Glomerular endothelial cell (primary cell): Measurements from ENCODE around the gene WFDC10B. TPM values are rescaled to one million over a fixed set of nuclear protein-coding genes. Genes with fewer than 3 reads are reported as not detected.
"Not testable (repeated sequence)": the region's sequence is repeated elsewhere in the genome, so short reads cannot be mapped to it uniquely, and the experiment has no call there.

Experiments used
- DNase-seq: peaks from one replicate; pipeline ENCODE4 v3.0.0-alpha.2; 2011; ENCODE audit warnings: low read depth, low spot score; ENCODE audit errors: extremely low read depth
- total RNA-seq: library from RNA; depleted of rRNA; stranded (reverse); fragments of >200 nt; gene quantifications from 2 replicates; pipeline ENCODE4 v1.2.3, GENCODE V29; 2015

The WFDC10B gene
- total RNA-seq, 1 donor from 2014 or later = not detected

GRCh38 chr20:45649312-45649863, 55.4 kb downstream of the WFDC10B start:
- no peak for DNase-seq

GRCh38 chr20:45647441-45648050, 57.3 kb downstream of the WFDC10B start:
- no peak for DNase-seq

GRCh38 chr20:45646875-45647274, 57.9 kb downstream of the WFDC10B start:
- DNase-seq = no peak

- not testable (repeated sequence) for DNase-seq
Measured at GRCh38 chr20:45645869-45646268, 59.0 kb downstream of the WFDC10B start.

- DNase-seq = not testable (repeated sequence)
Measured at GRCh38 chr20:45641076-45641475, 63.7 kb downstream of the WFDC10B start.

GRCh38 chr20:45639687-45640086, 65.1 kb downstream of the WFDC10B start:
- DNase-seq = no peak

GRCh38 chr20:45636513-45636912, 68.3 kb downstream of the WFDC10B start:
- no peak for DNase-seq

Other genes with a start within 250 kb of the WFDC10B start
- gene WFDC2, start 235.3 kb downstream of the WFDC10B start, total RNA-seq = 0.44 TPM in 1 of 2 replicates, not detected in the other
- not detected in 2 replicates for gene SPINT3, start 189.4 kb downstream of the WFDC10B start, total RNA-seq
- not detected in 2 replicates for gene WFDC6, start 165.5 kb downstream of the WFDC10B start, total RNA-seq
- gene EPPIN, start 157.6 kb downstream of the WFDC10B start, total RNA-seq = not detected in 2 replicates
- gene WFDC8, start 125.7 kb downstream of the WFDC10B start, total RNA-seq = not detected in 2 replicates
- not detected in 2 replicates for gene WFDC10A, start 75.3 kb downstream of the WFDC10B start, total RNA-seq
- not detected in 2 replicates for gene WFDC9, start 73.7 kb downstream of the WFDC10B start, total RNA-seq
- gene WFDC11, start 34.8 kb downstream of the WFDC10B start, total RNA-seq = not detected in 2 replicates
- gene WFDC13, start 3.0 kb downstream of the WFDC10B start, total RNA-seq = not detected in 2 replicates
- gene SPINT4, start 17.3 kb upstream of the WFDC10B start, total RNA-seq = not detected in 2 replicates
- 0.99 TPM in 1 of 2 replicates, not detected in the other for gene WFDC3, start 86.9 kb upstream of the WFDC10B start, total RNA-seq
- 30.6 and 39.5 TPM in 2 replicates for gene DNTTIP1, start 86.9 kb upstream of the WFDC10B start, total RNA-seq
- 28.8 and 38.3 TPM in 2 replicates for gene UBE2C, start 107.6 kb upstream of the WFDC10B start, total RNA-seq
- not detected in 2 replicates for gene TNNC2, start 122.3 kb upstream of the WFDC10B start, total RNA-seq
- 24.7 and 26.3 TPM in 2 replicates for gene SNX21, start 128.8 kb upstream of the WFDC10B start, total RNA-seq
- 31.0 and 32.3 TPM in 2 replicates for gene ACOT8, start 152.4 kb upstream of the WFDC10B start, total RNA-seq
- gene ZSWIM3, start 152.6 kb upstream of the WFDC10B start, total RNA-seq = 6.2 and 6.7 TPM in 2 replicates
- 9.4 and 11.4 TPM in 2 replicates for gene ZSWIM1, start 176.2 kb upstream of the WFDC10B start, total RNA-seq
- gene SPATA25, start 182.6 kb upstream of the WFDC10B start, total RNA-seq = 0.29 TPM in 1 of 2 replicates, not detected in the other
- gene NEURL2, start 186.2 kb upstream of the WFDC10B start, total RNA-seq = 3.4 and 4.8 TPM in 2 replicates
- gene CTSA, start 186.3 kb upstream of the WFDC10B start, total RNA-seq = 190 and 234 TPM in 2 replicates
- gene PLTP, start 207.1 kb upstream of the WFDC10B start, total RNA-seq = 24.6 and 28.1 TPM in 2 replicates
- 12.8 and 17.4 TPM in 2 replicates for gene PCIF1, start 229.7 kb upstream of the WFDC10B start, total RNA-seq